HUES6 (cell line): ENCODE measurements around the gene ADAMTSL2.

Experiments
- H3K27ac ChIP-seq: 2 replicates; pipeline ENCODE4 v1.7.0; 2013; ENCODE audit warnings: low read depth, mild to moderate bottlenecking, low read length, inconsistent platforms
- H3K27me3 ChIP-seq: 2 replicates; pipeline ENCODE4 v1.6.1; 2013; ENCODE audit warnings: low read length; ENCODE audit not compliant: control insufficient read depth, insufficient read depth
- H3K36me3 ChIP-seq: 2 replicates; pipeline ENCODE4 v1.6.1; 2013; ENCODE audit warnings: low read length; ENCODE audit not compliant: control insufficient read depth, insufficient read depth
- H3K4me1 ChIP-seq: 2 replicates; pipeline ENCODE4 v1.6.1; 2013; ENCODE audit warnings: low read length; ENCODE audit not compliant: control insufficient read depth, insufficient read depth
- H3K4me3 ChIP-seq: 2 replicates; pipeline ENCODE4 v1.5.1; 2013; ENCODE audit warnings: low read depth, low read length
- H3K9ac ChIP-seq: one replicate; pipeline ENCODE4 v1.6.1; 2013; ENCODE audit warnings: mild to moderate bottlenecking, low read length
- H3K9me3 ChIP-seq: 2 replicates; pipeline ENCODE4 v1.6.1; 2013; ENCODE audit warnings: low read depth, low read length; ENCODE audit not compliant: control insufficient read depth, insufficient read depth

Gene ADAMTSL2

DNA sequence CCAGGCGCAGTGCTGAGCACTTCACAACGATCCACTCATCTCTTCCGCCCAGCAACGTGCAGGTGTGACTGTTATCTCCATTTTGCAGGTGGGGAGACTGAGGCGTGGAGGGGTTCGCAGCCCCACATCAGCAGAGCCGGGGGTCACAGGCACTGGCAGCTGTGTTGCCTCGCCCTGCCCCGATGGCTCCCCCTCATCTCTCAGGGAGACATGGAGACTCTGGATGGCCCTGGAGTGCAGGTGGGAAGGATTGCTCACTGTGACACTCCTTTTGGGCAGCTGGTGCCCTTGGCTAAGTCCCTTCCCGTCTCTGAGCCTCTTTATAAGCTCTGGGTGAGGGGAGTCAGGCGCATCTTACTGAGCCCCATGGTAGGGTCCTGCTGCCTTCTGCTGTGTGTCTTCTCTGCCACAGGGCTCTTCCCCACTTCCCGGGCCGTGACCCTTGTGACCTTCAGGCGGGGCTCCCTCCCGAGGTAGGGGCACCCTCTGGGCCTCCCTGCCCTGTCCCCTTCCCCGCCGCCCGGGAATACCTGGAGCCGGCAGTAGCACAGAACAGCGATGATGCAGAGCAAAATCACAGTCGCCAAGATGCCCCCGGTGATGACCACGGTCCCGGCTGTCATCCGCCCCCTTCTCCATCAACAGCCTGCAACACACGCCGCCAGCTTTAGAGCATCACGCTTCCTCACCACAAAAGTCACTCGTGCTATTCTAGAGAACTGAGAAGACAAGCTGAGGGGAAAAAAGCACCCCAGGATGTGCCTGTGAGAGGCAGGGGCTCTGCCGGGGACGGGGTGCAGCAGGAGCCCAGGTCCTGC lies 45.3 kb downstream of the ADAMTSL2 start:
- Histone ChIP-seq H3K4me1 (peaks cover 29% of the 10 kb centered on the region), H3K27ac (no peak overlapping the region), H3K9ac (no peak overlapping the region), H3K36me3 (no peaks in the 10 kb centered on the region), H3K27me3 (no peaks in the 10 kb centered on the region), H3K9me3 (no peaks in the 10 kb centered on the region), H3K4me3 (no peak overlapping the region)

DNA sequence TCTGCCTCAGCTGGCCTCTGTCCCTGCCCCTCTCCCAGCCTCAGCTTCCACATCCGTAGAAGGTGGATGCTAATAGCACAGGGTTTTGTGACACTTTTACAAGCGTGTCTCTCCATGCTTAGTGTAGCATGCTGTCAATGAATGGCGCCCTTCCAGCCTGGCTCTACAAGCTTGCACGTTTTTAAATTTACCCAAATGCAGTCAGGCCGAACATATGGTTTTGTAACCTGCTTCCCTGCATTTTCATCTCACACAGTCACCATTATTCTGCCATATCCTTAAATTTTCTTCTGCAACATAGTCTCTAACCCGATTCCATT lies 45.9 kb downstream of the ADAMTSL2 start:
- Histone ChIP-seq H3K27ac (no peak overlapping the region), H3K9ac (no peak overlapping the region), H3K36me3 (no peaks in the 10 kb centered on the region), H3K27me3 (no peaks in the 10 kb centered on the region), H3K9me3 (no peaks in the 10 kb centered on the region), H3K4me1 (peaks cover 34% of the 10 kb centered on the region), H3K4me3 (no peak overlapping the region)

- Histone ChIP-seq H3K27ac (no peak overlapping the region), H3K4me3 (no peak overlapping the region), H3K9me3 (no peaks in the 10 kb centered on the region), H3K4me1 (peaks cover 41% of the 10 kb centered on the region), H3K27me3 (no peaks in the 10 kb centered on the region), H3K9ac (no peak overlapping the region), H3K36me3 (no peaks in the 10 kb centered on the region)
Observed at GRCh38 chr9:133581011-133581410, 46.5 kb downstream of the ADAMTSL2 start.

GRCh38 chr9:133581513-133582343 lies 47.2 kb downstream of the ADAMTSL2 start:
- H3K4me3 ChIP-seq = no peak overlapping the region
- H3K9ac ChIP-seq = no peak overlapping the region
- H3K36me3 ChIP-seq = no peaks in the 10 kb centered on the region
- H3K27ac ChIP-seq = no peak overlapping the region
- H3K4me1 ChIP-seq = peaks cover 41% of the 10 kb centered on the region
- H3K9me3 ChIP-seq = no peaks in the 10 kb centered on the region
- H3K27me3 ChIP-seq = no peaks in the 10 kb centered on the region

- Histone ChIP-seq H3K36me3 (no peaks in the 10 kb centered on the region), H3K27ac (no peak overlapping the region), H3K27me3 (no peaks in the 10 kb centered on the region)
Observed at GRCh38 chr9:133582501-133583045, 48.1 kb downstream of the ADAMTSL2 start.

GRCh38 chr9:133583111-133583510 lies 48.6 kb downstream of the ADAMTSL2 start:
- H3K4me3 ChIP-seq = no peak overlapping the region
- H3K4me1 ChIP-seq = peaks cover 35% of the 10 kb centered on the region
- no peak overlapping the region for H3K9ac ChIP-seq
- H3K9me3 ChIP-seq = no peaks in the 10 kb centered on the region
- H3K36me3 ChIP-seq = no peaks in the 10 kb centered on the region
- H3K27ac ChIP-seq = no peak overlapping the region
- H3K27me3 ChIP-seq = no peaks in the 10 kb centered on the region

More at GRCh38 chr9:133582501-133583045, 48.1 kb downstream of the ADAMTSL2 start:
- peaks cover 36% of the 10 kb centered on the region for H3K4me1 ChIP-seq
- no peak overlapping the region for H3K9ac ChIP-seq
- no peak overlapping the region for H3K4me3 ChIP-seq
- no peaks in the 10 kb centered on the region for H3K9me3 ChIP-seq

GRCh38 chr9:133583586-133583985 lies 49.1 kb downstream of the ADAMTSL2 start:
- H3K27me3 ChIP-seq = no peaks in the 10 kb centered on the region
- H3K4me3 ChIP-seq = no peak overlapping the region
- H3K9me3 ChIP-seq = peaks cover 3% of the 10 kb centered on the region
- no peak overlapping the region for H3K9ac ChIP-seq
- no peaks in the 10 kb centered on the region for H3K36me3 ChIP-seq
- no peak overlapping the region for H3K27ac ChIP-seq
- peaks cover 32% of the 10 kb centered on the region for H3K4me1 ChIP-seq

DNA sequence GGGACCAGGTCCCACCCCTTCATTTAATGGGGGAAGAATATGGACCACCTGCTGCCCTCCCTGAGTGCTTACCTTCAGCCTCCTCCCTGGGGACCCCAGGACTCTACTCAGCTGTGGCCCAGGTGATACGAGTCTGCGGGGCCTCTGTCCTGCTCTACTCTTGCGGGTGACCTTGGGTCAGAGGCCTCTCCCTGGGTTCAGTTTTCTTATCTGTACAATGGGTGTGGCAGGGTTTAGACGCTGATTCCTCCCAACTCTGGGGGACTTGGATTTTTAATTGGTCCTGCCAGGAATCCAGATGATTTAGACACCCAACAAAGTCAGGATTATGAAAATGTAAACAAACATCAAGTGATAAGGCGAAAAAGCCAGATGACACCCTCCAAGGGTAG lies 49.7 kb downstream of the ADAMTSL2 start:
- Histone ChIP-seq H3K27ac (no peak overlapping the region), H3K27me3 (no peaks in the 10 kb centered on the region), H3K9me3 (peaks cover 4% of the 10 kb centered on the region), H3K9ac (no peak overlapping the region), H3K4me1 (peaks cover 30% of the 10 kb centered on the region), H3K36me3 (no peaks in the 10 kb centered on the region), H3K4me3 (no peak overlapping the region)

DNA sequence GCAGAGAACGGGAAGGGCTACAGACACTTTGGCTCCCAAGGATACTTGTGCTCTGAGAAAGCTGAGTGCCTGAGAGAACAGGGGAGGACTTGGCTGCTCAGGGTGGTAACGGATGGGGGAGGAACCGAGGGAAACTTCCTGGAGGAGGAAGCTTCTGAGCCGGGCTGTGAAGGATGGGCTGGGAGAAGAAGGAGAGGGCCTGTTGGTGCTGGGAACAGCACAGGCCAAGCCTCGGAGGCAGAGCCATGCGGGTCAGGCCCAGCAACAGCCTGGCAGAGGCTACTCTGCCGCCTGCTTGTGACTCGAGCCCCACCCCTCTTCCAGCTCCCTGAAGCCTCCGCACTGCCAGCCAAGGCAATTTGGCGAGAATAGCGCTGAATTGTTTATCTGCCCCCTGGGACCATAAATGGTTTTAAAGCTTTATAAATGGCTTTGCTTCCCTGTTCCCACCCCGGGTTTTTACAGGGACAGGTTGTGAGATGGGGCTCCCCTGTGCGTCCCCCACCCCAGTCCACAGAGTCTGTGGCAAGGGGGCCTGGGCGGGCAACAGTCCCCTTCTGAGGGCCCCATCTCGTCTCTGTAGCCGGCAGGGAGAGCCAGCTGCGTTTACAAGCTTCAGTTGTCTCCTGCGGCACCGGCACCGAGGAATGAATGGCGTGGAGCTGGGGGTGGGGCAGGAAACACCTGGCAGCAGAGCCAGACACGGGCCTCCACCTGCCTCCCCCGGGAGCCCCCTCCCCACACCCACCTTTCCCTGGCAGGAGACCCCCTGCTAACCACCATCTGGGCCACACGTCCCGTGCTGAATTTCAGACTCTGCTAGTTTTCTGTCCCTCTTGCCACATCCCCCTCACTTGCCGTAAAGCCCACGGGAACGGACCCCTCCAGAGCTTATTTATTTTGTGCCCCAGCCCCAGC lies 50.3 kb downstream of the ADAMTSL2 start:
- Histone ChIP-seq H3K36me3 (no peaks in the 10 kb centered on the region), H3K9me3 (peaks cover 4% of the 10 kb centered on the region), H3K4me3 (no peak overlapping the region), H3K27me3 (no peaks in the 10 kb centered on the region), H3K27ac (no peak overlapping the region), H3K9ac (no peak overlapping the region), H3K4me1 (peaks cover 30% of the 10 kb centered on the region)

DNA sequence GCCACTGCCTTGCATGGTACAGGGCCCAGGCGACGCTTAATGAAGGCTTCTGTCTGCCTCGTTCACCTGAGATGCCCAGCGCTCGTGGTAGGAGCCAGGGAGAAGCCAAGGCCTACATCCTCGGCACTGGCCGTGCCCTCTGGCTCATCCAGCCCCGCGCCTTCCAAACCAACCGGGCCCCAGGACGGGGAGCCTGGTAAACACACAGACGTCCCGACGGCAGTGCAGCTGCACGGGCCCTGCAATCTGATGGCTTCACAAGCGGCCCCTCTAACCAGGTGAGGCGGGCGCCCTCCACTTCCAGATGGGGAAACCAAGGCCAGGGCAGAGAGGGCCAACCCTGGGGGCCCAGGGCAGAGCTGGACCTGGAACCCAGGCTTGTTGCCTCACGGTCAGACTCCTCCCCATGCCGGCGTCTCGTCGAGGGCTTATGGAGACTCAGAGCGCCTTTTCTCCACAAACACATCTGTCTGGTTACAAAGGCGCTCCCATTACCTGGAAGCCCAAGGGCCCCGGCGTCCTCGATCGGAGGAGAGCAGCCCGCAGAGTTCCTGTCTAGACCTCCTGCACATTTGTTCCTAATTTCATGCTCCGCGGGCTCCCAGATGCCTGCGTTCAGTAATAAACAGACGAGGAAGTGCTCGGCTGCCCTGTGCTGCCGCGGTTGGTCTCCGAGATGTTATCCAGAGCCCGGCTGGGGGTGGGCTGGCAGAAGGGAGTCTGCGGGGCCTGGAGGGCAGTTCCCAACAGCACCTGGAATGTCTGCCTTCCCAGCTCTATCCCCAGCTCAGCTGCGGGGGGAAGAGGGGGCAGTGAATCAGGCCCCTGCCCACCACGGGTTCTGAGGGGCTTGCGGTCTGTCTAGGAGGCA lies 51.2 kb downstream of the ADAMTSL2 start:
- H3K4me3 ChIP-seq = no peak overlapping the region
- H3K27ac ChIP-seq = no peak overlapping the region
- H3K27me3 ChIP-seq = no peaks in the 10 kb centered on the region
- H3K36me3 ChIP-seq = no peaks in the 10 kb centered on the region
- H3K9ac ChIP-seq = peak overlapping the region; percentile 27
- H3K4me1 ChIP-seq = peaks cover 30% of the 10 kb centered on the region
- H3K9me3 ChIP-seq = peaks cover 4% of the 10 kb centered on the region
